ENCODE measurements around the gene PSTPIP1. TPM values are rescaled to one million over a fixed set of nuclear protein-coding genes. Genes with fewer than 3 reads are reported as not detected.

Gene PSTPIP1
- total and polyA plus RNA-seq, 2 of the 8 experiments (the other 6 are each of a cell fraction or from before 2014, with no cell fraction given): 1.6 to 1.8 TPM

GRCh38 chr15:77035999-77036471 is 41.1 kb downstream of the PSTPIP1 start (continued):
- TF ChIP-seq, protein P1, sequence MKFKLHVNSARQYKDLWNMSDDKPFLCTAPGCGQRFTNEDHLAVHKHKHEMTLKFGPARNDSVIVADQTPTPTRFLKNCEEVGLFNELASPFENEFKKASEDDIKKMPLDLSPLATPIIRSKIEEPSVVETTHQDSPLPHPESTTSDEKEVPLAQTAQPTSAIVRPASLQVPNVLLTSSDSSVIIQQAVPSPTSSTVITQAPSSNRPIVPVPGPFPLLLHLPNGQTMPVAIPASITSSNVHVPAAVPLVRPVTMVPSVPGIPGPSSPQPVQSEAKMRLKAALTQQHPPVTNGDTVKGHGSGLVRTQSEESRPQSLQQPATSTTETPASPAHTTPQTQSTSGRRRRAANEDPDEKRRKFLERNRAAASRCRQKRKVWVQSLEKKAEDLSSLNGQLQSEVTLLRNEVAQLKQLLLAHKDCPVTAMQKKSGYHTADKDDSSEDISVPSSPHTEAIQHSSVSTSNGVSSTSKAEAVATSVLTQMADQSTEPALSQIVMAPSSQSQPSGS (IDR thresholded peaks at IDR 0.05; ENCODE audit: low read length): no peak
- TF ChIP-seq GTF2F1 (IDR thresholded peaks at IDR 0.05; ENCODE audit: borderline replicate concordance, low read depth, low read length): no peak
- no peak for TF ChIP-seq MAFK (IDR thresholded peaks at IDR 0.05; ENCODE audit: low read depth, low read length)
- no peak for TF ChIP-seq SIX5 (IDR thresholded peaks at IDR 0.05; ENCODE audit: low read depth, low read length)
- TF ChIP-seq EZH2 (IDR thresholded peaks at IDR 0.05; ENCODE audit: low read depth, low read length, severe bottlenecking): no peak
- TF ChIP-seq POU5F1 (IDR thresholded peaks at IDR 0.05; ENCODE audit: low read depth, low read length): no peak
- TF ChIP-seq BCL11A (IDR thresholded peaks at IDR 0.05; ENCODE audit: low read depth in 2 of 2, low read length in 2 of 2): no peak
